HFF-Myc (cell line): ENCODE results near the gene FCHSD1.

Experiments
- DNase-seq: peaks from one replicate; pipeline ENCODE4 v3.0.0-alpha.2; 2011; ENCODE audit warnings: low read depth; ENCODE audit errors: extremely low read depth
- H3K4me3 ChIP-seq: replicated peaks from 2 replicates; pipeline ENCODE4 v1.5.1; 2011; ENCODE audit warnings: low read depth, mild to moderate bottlenecking, control low read depth, low read length
- TF ChIP-seq, protein P1 (sequence below): IDR thresholded peaks from 2 replicates; pipeline ENCODE4 v1.5.1; 2012; ENCODE audit warnings: mild to moderate bottlenecking, low read depth, low read length, control low read depth; ENCODE audit errors: missing control alignments

FCHSD1 gene

DNA sequence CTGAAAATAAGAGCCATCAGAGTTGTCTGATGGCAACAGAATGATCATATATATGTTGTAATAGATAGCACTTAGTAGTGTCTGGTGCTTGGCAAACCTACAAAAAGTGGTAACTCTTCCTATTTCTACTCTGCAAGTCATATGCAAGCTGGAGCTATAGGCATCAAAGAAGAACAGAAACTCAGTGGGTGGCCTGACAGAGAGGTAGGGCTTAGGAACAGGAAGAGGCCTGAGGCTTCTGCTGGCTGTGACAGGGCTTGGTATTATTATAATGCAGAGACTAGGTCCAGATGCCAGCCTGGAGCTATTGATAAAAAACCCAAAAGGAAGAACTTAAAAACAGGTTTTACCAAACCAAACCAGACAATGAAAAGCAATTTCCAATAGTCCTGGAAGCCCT lies 28.0 kb downstream of the FCHSD1 start:
- TF ChIP-seq, protein P1, sequence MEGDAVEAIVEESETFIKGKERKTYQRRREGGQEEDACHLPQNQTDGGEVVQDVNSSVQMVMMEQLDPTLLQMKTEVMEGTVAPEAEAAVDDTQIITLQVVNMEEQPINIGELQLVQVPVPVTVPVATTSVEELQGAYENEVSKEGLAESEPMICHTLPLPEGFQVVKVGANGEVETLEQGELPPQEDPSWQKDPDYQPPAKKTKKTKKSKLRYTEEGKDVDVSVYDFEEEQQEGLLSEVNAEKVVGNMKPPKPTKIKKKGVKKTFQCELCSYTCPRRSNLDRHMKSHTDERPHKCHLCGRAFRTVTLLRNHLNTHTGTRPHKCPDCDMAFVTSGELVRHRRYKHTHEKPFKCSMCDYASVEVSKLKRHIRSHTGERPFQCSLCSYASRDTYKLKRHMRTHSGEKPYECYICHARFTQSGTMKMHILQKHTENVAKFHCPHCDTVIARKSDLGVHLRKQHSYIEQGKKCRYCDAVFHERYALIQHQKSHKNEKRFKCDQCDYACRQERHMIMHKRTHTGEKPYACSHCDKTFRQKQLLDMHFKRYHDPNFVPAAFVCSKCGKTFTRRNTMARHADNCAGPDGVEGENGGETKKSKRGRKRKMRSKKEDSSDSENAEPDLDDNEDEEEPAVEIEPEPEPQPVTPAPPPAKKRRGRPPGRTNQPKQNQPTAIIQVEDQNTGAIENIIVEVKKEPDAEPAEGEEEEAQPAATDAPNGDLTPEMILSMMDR = no peak
- no peak overlapping the region for H3K4me3 ChIP-seq
- DNase-seq = no peak

DNA sequence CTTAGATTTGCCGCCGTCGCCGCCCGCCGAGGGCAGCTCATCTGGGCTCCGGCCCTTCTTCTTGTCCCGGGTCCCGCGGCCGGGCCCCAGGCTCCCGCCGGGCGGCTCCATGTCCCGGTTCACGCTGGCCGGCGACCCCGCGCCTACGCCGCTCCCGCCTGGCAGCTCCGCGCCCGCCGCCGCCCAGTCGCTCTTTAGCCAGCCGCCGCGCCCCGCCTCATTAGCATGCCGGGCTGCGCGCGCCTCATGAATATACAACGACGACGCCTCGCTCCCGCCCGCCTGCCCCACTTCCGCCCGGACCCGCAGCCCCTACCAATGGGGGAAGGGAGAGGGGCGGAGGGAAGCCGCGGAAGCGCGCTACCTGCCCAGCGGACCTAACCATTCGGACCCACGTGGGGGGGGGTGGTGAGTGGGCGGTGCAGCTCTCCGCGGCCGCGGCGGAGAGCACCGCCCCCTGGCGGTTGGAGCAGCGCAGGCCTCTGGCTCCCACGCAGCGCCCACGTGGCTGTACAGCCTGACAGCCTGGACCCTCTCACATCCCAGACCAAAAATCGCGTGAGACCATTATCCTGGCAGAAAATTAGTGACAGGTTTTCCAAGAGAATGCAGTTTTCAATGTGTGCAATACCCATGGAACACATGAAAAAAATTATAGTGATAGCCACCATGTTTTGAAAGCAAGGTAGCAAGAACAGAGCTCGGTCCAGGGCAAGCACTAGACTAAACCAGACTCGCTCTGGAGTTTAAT lies 32.2 kb downstream of the FCHSD1 start, which contains the start of gene DIAPH1:
Gene DIAPH1, minus strand, starts transcription at position 197 of the 751 bp plus-strand sequence. Its CDS starts 86 bp downstream, at position 111.
- peak within 1 kb of the TSS; percentile 74 for H3K4me3 ChIP-seq
- peak; percentile 79 for DNase-seq
- TF ChIP-seq, protein P1 = peak; percentile 98

DNA sequence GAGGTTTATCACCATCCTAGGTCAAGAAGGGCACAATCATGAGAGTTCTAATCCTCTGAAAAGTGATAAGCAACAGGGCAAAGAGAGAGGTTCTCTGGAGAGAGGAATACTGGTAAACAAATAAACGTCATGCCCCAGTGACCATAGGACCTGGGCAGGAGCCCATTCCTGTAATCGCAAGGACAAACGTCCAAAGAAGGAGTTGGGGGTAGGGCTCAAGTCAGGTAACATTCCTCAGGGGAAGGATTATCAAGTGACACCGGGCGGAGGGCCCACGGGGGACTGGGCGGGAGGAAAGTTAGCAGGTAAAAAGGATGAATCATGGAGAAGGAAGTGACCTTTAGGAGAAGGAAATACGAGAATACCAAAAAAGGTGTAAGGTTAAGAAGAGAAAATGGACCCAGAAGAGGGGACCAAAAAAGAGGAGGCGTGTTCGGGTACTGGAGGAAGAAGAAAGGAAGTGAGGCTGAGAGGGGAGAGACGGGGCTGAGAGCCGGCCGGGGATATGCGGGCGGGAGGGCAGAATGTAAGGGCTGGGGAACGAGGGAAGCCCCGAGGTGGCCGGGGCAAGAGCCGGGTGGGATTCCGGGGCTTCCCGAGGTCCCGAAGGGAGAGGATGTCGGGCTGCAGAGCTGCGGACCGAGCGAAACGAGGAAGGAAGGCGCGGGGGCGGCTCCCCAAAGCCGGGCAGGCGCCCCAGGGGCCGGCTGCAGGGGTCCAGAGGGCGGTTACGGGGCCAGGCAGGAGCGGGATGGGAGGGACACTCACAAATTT lies 33.0 kb downstream of the FCHSD1 start:
- no peak for DNase-seq
- TF ChIP-seq, protein P1 = no peak
- peak overlapping the region; percentile 74 for H3K4me3 ChIP-seq

DNA sequence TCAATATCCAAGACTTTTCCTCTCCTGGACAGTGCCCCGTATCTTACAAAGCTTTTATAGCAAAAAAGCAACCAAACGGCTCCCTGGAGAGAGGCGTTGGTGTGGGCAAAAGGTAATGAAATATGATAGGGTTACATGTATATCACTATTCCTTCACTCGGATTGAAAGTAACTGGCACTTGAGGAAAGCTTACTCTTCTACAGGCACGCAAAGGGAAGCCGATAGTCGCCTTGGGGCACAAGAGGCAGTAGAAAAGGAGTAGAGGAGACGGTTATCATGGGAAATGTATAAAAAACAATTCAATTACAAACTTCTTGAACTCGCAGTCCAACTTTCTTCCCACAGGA lies 33.6 kb downstream of the FCHSD1 start:
- TF ChIP-seq, protein P1 = no peak
- DNase-seq = no peak
- H3K4me3 ChIP-seq = peak overlapping the region; percentile 74

DNA sequence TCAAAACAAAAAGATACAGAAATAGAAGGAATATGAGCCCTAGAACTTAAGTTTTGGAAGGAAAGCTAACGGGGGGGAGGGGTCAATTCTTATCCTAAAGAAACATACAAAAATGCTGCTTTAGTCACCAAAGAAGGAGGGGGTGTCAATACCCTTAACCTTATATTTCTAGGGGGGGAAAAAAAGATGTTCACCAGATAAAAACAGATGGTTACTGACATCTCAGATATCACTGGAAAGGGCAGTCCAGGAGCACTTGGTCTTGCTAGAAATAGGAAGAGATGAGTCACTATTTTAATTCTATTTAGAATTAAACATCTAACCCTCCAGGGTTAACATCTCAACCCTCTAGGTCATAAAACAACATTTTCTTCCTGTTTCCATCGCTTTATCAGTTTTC lies 34.1 kb downstream of the FCHSD1 start:
- TF ChIP-seq, protein P1 = no peak
- DNase-seq = no peak
- peak overlapping the region; percentile 74 for H3K4me3 ChIP-seq

DNA sequence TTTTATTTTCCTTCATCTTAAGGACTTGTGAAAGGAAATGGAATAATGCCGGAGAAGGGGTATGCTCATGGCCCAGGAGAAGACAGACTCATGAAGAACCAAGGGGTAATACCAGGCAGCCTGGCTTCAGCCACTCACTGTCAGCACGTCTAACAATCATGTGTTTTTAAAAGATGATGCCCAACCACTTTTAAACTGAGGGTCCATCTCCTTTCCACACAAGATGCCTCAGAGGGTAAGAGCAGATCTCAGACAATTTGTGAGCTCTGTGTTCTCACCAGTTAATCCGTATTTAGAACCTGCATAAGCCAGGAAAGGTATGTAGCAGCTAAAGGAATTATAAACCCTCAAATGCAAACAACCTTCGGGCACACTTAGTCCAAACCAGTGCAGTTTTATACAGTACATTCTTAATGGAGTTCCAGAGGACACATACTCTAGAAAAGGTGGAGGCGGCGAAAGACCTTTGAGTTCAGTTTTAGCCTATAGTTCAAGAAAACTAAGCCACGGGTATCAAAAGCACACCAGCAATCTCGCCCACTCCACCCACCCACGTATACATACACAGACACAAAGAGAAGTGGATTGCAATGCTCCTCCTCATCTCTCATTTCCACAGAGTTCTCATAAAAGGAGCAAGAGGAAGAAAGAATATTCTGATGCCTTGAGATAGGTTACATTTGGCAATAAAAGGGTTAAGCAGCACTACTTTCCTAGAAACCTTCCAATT lies 35.1 kb downstream of the FCHSD1 start:
- DNase-seq = no peak
- TF ChIP-seq, protein P1 = no peak
- no peak overlapping the region for H3K4me3 ChIP-seq
